Muscle of back (tissue), 11 donors: ENCODE measurements around the gene CREB3L1. TPM values are rescaled to one million over a fixed set of nuclear protein-coding genes. Genes with fewer than 3 reads are reported as not detected.

ENCODE experiments used
- DNase-seq, 3 donors: peaks; one replicate each; pipeline versions ENCODE4 v3.0.0 to v3.0.0-alpha.2; 2013
- polyA plus RNA-seq, 10 donors: library from polyadenylated mRNA; unstranded; fragments of 120-200 nt; gene quantifications; one replicate each; pipeline ENCODE4 v1.2.1, GENCODE V29; 2013; ENCODE audit not compliant: insufficient read length in 10 of 10

Gene CREB3L1
- polyA plus RNA-seq, 10 donors = 37.6 to 62.4 (median 46.5) TPM

- no peak for DNase-seq
Measured at GRCh38 chr11:46362156-46363030, 84.9 kb downstream of the CREB3L1 start.

DNA sequence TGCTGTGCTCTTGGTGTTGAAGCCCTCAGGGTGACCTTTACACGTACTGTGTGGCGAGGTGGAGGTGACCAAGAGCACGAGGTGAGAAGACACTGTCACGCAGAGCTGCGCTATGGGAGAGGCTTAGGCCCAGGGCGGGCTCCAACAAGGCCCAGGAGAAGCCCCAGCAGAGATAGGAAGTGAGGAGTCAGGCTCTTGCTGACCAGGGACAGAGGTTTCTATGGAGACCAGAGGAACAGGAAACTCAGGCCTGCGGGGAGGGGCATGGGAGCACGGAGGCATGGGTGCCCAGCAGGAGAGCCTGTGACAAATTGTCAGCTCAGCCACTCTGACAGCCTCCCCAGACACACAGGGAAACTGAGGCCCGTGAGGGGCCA, 85.6 kb downstream of the CREB3L1 start:
- DNase-seq = peak in 1 of 3 donors; percentile 74

GRCh38 chr11:46363455-46364005, 86.1 kb downstream of the CREB3L1 start:
- peak; percentile 64 to 74 (median 69) for DNase-seq

- no peak for DNase-seq
Measured at GRCh38 chr11:46364056-46364455, 86.6 kb downstream of the CREB3L1 start.

DNA sequence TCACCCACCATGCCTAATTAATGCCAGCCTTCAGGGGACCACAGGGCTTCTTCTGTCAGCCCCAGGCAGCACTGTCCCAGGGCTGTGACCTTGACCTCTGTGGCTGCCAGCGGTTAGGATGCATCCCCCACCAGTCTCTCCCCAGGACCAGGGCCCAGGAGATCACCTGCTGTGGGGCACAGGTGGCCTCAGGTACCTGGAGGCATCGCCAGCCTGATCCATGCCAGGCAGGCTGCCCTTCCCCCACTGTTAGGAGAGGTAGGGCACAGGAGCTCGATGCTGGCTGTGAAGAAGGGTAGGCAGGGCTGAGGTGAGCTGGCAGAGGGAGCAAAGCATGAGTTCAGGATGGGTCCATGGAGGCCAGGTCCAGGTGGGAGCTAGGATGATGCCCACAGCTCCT, 87.3 kb downstream of the CREB3L1 start:
- DNase-seq = no peak

DNA sequence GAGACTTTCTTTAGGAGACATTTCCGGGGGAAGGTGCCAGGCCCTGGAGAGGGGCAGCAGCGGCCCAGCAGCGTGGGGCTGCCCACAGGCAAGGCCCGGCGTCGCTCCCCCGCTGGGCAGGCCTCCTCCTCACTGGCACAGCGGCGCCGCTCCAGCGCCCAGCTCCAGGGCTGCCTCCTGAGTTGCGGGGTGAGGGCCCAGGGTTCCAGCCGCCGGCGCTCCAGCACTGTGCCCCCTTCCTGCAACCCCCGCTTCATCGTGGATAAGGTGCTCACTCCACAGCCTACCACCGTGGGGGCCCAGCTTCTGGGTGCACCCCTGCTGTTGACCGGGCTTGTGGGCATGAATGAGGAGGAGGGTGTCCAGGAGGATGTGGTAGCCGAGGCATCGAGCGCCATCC, 88.8 kb downstream of the CREB3L1 start:
- no peak for DNase-seq

- no peak for DNase-seq
Measured at GRCh38 chr11:46366661-46367161, 89.2 kb downstream of the CREB3L1 start.

- peak in 2 of 3 donors; percentile 81 to 91 for DNase-seq
Measured at GRCh38 chr11:46367244-46367915, 89.9 kb downstream of the CREB3L1 start.

DNA sequence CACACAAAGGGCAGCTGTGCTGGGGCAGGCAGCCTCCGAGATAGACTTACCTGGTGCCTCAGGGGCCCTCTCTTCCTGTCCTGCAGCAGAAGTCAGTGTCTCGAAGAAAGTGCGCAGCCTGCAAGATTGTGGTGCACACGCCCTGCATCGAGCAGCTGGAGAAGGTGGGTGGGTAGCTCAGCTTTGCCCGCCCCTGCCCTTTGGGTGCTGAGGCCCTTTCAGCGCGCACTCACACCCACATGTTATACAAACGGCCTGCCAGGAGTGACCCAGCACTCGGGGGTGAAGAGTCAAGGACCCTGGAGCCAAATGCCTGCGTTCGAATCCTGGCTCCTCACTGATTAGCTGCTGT, 90.4 kb downstream of the CREB3L1 start:
- no peak for DNase-seq

DNA sequence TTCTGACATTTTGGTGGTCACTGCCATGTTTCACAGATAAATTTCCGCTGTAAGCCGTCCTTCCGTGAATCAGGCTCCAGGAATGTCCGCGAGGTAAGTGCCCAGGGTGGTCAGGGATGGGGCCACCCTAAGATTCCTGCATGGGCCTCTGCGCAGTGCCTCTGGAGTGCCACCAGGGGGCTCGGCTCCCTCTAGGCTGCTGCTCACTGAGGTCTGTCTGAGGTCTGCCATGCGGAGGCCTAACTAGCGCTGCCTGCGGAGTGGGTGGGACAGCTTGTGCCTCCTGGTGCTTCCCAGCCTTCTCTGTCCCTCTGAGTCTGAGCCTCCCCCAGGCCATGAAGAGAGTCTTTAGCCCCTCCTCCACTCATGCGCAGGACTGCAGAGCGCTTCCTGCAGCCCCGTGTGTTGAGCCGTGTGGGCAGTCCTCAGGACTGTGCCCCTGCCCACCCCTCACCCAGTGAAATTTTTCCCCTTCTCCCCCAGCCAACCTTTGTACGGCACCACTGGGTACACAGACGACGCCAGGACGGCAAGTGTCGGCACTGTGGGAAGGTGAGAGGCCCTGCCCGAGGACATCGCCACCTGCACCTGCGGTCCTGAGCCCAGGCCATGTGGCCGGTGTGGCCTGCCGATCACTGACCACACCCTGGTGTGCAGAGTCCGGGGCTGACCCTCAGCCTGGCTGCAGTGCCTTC, 92.1 kb downstream of the CREB3L1 start:
- DNase-seq = peak in 2 of 3 donors; percentile 39 to 70

DNA sequence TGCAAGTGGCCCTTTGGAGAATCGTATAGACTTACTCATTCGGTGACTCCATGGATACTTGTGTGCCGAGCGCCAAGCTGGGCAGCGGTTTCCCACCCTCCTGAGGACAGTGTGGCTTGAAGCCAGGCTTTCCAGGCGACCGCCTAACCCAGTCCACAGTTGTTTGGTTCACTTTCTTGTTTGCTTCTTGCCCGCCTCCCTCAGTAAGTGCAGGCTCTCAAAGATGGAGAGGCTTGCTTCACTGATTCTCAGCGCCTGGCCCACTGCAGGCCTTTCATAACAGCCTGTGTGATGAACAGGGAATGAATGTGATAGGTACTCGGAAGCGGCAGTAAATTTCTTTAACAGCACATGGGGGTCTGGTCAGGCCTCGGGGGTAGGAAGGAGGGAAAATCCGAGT, 92.8 kb downstream of the CREB3L1 start:
- DNase-seq = no peak

Other genes starting within 250 kb of the CREB3L1 start
- 10 to 100 TPM; 26.8 to 44.2 (median 33.1) TPM for gene PHF21A, start 156.2 kb upstream of the CREB3L1 start, polyA plus RNA-seq
- 10 to 100 TPM; 47.7 to 68.1 (median 57.1) TPM for gene DGKZ, start 69.8 kb downstream of the CREB3L1 start, polyA plus RNA-seq
- gene MDK, start 104.0 kb downstream of the CREB3L1 start, polyA plus RNA-seq = 100 to 1,000 TPM in 9 of 10 donors, 10 to 100 TPM in 1; 87.8 to 305 (median 171) TPM
- gene CHRM4, start 114.1 kb downstream of the CREB3L1 start, polyA plus RNA-seq = under 1 TPM in 4 of 10 donors, not detected in 6; 0.08 to 0.15 (median 0.11) TPM